NCI-H146 treated with DMSO at 0.1 percent for 48 hours (cell line): ENCODE data around the gene DLG5.

Experiments
- DNase-seq: peaks from one replicate; lab custom pipeline; 2025; ENCODE audit not compliant: unreplicated experiment; lab: John Stamatoyannopoulos, UW

DLG5 gene

DNA sequence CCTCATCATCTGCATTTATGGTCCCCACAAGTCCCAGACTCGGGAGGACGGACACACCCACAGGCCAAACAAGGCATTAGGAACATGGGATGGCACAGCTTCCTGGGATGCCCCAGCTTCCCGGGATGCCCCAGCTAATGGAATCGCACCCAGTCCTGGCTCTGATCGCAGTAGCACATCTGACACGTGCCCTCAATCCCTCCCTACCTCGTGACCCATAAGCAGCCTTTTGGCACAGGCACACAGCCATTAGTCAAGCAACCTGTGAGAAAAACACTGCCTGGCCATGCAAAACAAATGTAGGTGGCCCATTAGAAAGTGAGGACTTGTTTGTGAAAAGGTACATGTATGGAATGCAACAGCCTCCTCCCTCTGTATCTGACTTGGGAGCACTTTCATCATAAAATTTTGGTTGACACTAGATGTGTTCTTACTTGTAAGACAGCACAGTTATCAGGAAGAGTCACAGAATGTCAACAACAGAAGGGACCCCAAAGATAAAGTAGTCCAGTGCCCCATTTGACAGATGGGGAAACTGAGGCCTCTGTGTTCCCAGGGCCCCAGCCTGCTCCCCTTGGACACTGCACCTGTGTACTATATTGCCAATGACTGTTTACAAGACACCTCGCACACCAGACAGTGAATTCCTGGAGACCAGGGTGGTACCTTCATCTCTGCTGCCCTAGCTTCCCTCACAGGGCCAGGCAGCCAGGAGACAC is 34.4 kb downstream of the DLG5 start:
- no peak for DNase-seq

DNA sequence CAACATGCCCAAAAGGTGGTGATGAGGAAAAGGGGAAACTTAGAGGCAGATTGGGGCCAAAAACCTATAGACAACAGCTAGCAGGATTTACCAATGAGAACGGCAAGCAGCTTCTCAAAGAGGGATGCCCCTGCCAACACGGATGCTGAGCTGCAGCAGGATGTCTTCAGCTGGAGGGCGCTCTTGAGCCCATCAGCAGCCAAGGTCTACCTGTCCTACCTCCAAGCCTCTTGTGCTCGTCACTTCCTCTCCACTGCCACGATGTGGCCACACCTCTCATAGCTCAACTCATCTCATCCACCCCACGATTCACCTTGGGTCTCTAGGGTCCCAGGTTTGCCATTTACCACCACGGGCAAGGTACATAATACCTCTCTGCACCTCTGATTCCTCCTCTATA is 36.5 kb downstream of the DLG5 start:
- no peak for DNase-seq

DNA sequence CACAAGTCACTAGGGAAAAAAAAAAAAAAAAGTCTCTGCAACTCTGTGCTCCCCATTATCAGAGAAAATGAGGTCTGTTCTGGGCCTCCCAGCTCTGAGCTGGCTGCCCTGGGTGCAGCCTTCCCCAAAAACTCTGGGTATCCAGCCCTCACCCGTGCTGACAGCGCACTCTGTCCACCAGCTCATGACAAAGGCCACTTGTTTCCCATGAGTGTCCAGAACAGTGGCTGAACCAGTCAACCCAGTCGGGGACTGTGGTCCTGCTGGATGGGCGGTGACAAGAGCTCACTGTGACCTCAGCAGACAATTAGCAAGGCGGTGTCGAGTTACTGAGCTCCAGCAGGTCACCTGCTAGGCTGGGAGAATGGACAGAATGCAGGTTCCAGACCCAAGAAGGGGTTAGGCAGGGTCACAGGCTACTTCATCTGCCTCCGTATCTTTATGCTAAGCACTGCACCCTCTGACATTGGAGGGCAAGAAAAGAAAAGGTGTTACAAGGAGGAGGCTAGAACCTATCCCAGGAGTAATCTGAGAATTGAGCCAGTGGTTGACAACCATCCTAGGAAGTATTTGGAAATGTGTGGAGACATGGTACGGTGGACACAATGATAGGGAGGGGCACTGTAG is 37.2 kb downstream of the DLG5 start:
- peak; percentile 88 for DNase-seq

DNA sequence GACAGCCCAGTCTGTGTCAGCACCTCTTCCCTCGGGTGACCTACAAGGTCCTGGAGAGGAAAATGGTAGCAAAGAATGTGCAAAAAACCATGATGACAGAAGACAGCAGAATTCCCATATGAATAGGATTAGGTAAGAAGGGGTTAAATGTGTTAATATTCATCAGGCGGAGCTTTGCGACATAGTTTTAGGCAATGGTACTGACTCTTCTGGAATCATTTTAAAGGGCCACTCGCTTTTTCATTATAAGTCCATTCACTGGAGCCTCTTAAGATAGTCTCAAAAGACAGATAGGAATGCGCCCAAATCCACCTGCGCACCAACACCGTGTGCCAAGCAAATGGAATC is 38.2 kb downstream of the DLG5 start:
- no peak for DNase-seq

DNA sequence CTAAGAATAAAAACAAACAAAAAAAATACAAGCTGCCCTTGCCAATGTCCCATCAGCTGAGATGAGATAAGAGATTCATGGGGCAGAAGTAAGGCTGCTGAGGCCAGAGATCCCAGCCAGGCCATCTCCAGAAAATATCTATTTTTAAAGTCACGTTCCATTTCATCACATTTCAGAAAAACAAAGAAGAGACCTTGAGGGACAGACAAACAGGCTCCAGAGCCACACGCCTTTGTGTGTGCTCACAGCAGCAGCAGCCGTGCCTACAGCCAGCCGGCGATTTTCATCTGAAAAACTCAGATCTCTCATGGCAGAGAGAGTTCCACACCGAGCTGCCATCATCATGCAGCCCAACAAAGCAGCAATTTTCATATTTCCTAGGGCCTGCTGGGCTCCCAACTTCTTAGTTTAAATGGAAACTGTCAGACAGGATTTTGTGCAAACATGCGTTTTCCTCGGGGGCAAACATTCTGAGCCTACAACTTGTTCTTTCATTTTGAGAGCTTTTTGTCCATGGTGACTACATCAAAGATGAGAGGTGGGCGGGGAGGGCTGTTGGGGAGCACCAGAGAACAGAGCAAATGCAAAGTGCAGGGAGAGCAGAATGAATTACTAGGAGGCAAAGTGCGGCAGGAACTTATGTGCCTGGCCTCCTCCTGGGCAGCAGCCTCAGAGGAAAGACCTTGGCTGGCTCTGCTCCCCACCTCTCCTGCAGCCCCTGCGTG is 38.8 kb downstream of the DLG5 start:
- no peak for DNase-seq

DNA sequence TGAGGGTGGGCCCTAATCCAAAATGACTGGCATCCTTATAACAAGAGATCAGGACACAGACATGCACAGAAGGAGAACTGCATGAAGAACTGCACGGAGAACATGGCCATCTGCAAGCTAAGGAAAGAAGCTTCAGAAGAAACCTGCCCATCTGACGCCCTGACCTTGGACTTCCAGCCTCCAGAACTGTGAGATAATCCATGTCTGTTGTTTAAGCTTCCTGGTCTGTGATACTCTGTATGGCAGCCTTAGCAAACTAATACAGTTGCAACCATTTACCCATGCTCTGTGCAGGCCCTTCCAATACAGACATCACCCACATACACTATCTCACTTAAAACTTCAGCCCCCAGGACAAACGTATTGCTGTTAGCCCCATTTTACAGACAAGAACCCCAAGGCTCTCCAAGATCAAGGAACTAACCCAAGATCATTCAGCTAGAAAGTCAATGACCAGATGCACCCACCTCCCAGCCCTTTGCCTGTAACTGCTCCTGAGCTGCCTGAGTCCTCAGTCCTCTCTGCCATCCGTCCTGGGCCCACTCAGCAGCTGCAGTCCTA is 39.7 kb downstream of the DLG5 start:
- DNase-seq: no peak

DNA sequence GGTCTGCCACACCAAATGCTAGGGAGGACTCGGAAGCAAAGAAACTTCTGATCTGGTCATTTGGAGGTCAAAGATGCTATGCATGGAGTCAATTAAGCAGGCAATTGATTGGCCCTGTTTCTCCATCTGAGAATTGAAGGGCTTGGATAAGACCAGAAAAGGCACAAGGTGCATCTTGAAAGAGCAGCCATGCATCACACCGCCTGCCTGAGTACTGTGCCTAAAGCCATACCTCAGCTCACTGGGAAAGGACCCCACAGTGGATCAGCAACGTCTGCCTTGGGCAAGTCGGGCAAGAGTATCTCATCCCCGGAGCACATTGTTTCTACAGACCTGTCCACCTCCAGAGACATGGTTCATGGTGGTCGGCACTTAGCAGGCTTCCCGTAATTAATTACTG is 42.4 kb downstream of the DLG5 start:
- DNase-seq: no peak

DNA sequence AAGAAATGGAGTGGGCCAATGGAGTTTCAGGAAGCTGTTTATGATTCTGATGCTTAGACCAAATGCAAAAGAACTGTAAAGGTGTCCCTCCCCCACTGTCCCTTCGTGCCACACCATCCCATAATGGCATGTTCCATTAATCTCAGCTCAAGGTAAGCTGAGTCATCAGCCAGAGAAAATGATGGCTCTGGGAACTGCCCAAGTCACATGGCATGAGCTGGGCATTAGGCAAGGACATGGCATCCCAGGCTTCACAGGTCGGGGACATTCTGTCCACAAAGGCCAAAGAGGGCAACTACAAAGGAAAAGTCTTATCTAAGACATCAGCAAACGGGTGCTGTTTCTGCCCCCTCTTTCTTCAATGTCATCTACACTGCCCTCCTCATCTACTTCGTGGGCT is 44.9 kb downstream of the DLG5 start:
- DNase-seq: no peak

DNA sequence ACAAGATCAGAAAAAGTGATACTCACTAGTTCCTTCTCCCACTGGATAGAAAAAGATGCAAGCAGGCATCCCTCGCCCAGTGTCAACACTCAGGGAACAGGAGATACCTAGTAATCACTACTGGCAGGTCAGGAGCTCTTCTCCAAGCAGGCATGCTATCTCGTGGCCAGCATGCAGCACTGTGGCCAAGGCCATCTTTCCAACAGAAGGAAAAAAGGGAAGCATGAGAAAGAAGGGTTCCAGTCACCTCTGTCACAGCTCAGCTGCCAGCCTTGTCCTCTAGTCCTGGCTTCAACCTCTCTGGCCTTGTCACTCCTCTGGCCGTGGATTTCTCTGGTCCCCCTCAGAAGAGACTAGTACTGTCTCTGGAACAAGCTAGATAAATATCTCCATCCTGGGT is 45.3 kb downstream of the DLG5 start:
- no peak for DNase-seq

DNA sequence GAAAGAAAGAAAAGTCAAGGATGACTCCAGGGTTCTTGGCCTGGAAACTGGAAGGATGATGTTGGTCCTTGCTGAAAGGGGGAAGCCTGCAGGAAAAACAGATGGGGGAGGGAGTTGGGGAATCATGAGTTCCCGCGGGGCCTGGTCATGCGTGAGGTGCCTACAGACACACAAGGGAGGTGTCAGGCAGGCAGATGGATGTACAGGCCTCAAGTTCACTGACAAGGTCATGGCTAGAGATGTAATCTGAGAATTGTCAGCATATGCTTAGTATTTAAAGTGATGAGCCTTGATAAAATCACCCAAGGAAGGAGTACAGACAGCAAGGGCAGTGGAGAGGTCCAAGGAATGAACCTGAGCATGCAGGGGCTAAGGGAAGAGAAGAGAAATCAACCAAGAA is 46.8 kb downstream of the DLG5 start:
- no peak for DNase-seq

DNA sequence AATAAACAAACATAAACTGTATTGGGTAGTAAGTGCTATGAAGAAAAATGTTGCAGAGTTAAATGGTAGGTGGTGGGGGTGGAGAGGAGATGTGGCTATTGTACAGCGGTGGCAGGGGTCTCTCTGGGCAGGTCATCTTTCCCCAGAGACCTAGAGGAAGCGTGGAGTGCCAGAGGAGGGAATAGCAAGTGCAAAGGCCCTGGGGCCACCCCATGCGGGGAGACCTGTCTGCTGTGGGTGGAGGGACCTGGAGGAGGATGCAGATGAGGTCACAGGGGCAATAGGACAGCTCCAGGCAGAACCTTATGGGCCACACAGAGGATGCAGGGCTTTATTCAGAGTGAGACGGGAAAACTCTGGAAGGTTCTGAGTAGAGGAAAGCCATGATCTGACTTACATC is 47.5 kb downstream of the DLG5 start:
- DNase-seq: no peak

DNA sequence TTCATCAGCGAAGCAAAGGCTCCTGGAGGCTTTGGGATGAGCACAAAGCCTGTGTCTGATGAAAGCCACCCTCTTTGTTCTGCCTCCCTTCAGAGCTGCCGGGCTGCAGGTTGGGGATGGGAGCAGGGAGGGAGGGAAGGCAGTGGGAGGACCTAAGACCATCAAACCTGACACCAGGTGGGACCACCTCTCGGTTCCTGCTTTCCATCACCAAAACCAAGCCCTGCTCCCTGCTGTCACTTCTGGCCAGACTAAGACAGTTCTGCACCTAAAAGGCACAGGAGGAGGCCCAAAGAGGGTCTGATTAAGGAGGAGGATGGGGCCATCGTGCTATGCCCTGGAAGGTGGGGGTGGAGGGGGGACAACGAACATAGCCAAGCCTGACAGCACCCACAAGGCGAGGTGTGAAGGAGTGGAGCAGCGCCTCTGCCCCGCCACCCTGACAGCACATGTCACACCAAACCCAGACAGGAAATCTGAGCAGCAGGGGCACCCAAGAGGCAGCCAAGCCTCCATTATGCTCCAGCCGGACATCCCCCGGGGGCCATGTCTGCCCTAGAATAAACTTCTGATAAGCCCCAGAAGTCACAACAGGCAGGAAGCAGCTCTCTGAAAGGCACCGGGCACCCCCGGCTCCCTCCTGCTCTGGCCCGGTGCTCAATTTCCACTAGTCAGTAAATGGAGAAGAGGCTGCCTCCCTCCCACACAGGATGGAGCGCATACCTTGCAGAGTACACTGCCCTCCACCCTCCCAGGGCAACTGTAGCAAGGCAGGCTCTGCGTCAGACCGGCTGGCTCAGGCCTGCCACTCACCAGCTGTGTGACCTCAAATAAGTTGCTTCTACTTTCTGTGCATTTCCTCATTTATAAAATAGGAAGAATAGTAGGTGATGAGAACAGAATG is 48.9 kb downstream of the DLG5 start:
- DNase-seq: peak; percentile 69

DNA sequence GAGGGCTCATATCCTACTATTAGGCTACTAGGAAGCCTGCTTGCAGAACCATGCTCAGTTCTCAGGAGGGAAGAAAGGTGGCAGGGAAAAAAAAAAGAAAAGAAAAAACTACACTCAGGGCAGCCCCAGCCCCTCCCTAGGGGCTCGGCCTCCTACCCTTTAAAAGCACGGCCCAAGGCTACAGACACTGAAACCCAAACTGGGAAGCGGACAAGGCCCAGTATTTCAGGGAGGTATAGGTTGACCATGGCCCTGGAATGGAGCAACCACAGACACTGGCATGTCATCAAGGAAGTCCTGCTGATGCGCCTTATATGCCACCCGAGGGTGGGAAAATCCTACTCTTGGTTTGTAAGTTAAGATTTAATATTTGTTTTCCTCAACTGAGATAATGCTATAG is 50.8 kb downstream of the DLG5 start:
- no peak for DNase-seq

DNA sequence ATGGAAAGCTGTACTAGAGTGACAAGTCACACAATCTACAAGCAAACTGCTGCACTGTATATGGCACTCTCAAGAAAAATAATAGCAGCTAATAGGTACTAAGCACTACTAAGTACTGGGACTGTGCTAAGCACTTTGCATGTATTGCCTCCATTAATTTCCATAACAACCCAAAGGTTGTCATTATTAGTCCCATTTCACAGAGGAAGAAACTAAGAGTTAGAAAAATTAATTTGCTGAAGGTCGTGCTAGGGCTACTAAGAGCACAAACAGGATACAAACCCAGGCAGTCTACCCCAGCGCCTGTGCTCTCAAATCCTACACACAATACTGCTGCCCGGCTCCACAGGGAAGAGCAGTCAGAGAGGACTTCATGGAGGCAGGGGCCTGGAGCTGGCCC is 51.7 kb downstream of the DLG5 start:
- no peak for DNase-seq

DNA sequence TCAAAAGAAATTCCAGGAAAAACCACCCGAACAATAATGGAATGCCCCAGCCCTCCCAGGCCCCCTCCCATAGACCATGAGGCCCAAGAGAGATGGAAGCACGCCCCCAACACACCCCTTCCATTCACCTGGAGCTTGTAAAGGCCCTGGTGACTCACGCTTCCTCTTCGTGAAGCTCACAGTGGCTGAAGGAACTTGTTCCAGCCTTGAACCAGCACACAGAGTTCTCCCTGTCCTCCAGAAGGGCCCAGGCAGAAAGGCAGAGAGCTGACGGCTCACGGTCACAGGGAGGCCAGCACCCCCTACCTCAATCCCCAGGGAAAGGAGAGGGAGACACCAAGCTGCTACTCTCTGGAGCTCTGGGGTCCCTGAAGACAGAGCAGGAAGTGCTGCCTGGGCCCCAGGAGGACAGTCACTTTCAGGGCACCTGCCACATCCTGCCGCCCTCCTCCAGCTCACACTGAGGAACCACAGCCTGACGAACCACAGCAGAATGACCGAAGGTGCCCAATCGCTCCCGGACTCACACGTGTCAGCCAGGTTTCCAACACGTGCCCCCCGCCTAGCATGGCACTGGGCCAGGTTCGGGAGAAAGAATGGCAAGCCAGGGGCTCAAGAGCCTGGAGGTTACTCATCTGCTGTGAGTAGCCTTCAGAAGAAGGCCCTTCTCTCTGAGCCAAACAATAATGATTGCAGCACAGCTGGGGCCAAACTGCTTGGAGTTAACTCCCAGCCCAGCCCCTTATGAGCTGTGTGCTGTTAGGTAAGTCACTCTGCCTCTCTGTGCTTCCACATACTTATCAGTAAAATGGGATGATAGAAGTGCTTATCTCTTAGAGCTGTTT is 52.8 kb downstream of the DLG5 start:
- DNase-seq: no peak

DNA sequence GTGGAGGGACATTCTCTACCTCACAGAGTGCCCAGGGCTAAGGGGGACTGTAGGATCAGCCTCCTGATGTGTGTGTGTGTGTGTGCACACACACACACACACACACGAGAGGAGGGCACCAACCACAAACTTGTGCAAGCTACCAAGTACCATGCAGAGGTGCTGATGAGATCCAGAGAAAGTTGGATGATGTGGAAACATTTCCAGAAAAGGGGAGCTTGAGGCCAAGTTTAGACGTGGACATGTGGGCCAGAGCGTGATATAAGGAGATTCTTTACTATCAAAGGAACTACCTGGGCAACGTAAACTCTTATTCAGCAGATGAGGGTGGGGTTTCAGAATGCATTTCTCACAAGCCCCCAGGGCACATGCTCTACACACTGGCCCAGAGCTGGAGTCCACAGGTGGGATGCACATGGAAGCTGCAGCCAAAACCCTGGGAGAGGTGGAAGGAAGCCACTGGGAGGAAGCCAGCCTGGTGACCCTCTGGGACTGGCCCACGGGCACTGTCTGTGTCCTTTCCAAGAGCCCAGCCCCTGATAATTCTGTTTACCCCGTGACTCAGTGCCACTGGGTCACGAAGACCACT is 53.5 kb downstream of the DLG5 start:
- no peak for DNase-seq

DNA sequence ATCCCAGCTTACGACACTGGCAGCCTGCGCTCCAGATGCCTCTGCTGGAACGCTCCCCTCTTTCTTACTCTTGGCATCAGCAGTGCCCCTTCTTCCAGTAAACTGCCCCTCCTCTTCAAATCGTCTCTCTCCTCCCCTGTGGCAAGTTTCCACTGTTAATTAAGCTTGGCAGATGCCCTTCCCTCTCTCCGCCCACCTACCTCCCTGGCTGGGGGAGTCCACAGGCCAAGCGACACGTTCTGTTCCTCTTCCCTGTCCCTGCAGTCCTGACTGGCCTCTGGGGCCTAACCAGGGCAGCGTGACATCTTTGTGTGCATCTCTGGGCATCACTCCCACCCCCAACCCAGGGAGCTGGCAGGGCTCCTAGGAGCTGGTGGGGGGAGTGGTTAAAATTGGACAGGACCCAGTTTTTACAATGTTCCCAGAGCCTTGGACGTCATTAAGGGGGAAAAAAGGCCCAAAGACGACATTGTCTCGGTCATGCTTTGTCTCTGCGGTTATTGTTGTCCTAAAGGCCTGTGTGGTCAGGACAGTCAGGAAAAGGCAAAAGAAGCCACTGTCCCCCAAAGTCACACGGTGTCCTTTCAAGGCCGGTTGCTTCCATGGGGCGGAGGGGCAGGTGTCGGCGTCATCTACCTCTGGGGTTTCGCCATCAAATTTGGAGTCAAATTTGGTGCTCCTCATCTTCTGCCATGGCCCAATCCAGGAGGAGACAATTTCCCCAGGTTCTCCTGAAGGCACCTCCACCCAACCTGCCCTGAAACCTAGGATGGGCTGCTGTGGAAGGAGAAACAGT is 54.2 kb downstream of the DLG5 start:
- no peak for DNase-seq

DNA sequence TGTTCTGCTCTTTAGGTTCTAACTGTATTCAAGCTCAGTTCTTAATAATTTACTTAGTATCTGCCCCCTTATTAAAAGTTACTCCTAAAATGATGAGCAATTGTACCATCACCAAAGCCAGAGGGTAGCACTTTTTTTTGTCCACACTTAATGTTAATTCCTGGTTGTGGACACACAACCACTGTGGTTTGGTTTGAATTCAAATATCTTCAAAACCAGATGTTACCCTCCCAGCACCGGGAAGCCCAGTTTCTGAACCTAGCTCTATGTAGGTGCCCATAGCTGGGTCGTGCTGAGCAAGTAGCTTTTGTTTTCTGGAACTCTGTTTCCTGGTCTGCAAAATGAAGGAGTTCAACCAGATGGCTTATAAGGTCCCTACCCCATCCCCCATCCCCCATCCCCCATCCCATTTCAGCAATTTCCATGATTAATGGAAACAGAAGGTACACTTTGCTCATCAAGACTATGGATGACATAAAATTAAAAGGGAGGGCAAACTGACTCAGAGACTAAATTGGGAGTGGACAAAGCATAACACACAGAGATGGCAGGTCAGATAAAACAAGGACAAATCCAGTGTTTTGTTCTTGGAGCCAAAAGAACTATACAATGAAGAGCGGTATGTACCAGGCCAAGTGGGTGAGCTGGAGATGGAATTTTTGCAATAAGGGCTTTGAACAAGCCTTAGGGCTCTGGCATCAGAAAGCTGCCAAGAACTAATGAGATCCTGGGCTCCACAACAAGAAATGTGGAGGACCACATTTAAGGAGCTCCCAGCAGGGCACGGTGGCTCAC is 56.7 kb downstream of the DLG5 start:
- DNase-seq: no peak
